GM19240 (cell line): ENCODE data around the gene RAB11FIP4.

Source experiments
- DNase-seq: peaks from one replicate; pipeline ENCODE4 v3.0.0; 2011; ENCODE audit warnings: low spot score; ENCODE audit not compliant: insufficient read length

The RAB11FIP4 gene

DNA sequence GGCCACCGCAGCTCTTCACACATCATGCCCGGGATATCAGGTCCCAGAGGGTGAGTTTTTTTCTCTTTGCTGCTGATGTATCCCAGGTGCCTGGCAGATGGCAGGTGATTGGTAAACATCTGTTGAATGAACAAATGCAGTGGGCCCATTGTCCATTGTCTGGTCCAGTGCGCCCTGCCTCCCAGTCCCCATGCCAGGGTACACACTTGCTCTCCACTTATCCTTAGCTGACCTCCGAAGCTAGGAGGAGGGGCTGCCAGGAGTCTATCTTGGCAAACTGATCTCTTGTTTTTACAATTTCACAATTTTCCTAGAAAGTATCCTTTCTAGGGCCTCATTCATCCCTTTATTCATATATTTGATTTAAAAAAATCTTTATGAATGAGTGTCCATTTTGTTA, 196.0 kb downstream of the RAB11FIP4 start:
- DNase-seq, result no peak
